Stimulated activated naive CD8-positive, alpha-beta T cell treated with anti-CD3 and anti-CD28 coated beads, Interleukin-15, Interleukin-2, amounts not matched to agents 100 U/mL and 50 U/mL, for 24 hours (primary cell): ENCODE data around the gene SEC14L1.
"Not testable (repeated sequence)": the region's sequence is repeated elsewhere in the genome, so short reads cannot be mapped to it uniquely, and the experiment has no call there.

Experiments
- ATAC-seq: fragments of 150-1000 bp; cut with Tn5 transposase; one replicate; pipeline ENCODE4 v1.10.0; 2021
- DNase-seq: peaks from one replicate; pipeline ENCODE4 v3.0.0; 2021

The SEC14L1 gene

DNA sequence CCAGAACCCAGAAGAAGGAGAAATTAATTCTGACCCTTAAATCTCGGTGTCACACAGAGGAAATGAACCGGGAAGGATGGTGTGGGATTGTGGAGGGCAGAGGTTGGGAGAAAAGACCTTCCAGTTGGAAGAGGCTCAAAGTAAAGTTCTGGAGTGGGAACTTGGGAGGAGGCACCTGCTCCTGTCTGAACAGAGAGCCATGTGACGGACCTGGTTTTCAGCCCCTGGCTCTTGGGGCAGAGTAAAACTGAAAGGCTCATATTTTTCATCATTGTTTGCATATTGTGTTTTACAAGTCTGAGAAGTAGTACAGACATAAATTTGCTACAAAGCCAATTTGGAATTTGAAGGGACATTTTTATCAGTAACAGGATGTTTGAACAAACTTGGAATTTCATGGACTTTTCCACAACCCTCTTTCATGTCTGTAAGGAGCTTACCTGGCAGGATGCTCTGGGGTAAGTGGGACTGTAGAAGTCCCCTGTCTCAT is 24.4 kb upstream of the SEC14L1 start:
- ATAC-seq, result no peak
- no peak for DNase-seq

DNA sequence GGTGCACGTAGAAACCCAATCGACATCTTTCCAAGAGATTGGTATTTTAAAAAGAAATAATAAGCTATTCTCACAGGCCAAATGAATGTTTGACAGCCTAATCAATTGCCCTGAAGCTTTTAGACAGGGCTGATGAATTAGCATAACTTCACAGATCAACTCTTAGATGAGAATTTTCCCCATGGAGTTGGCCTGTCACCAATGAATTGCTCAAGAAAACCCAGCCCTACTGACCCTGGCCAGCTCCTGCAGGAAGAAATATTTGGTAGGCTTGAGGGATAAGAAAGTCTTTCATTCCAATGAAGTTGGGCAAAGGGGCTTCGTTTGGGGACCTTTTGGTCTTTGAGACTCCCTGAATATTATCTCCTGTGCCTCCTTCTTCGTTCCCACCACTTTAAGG is 23.4 kb upstream of the SEC14L1 start:
- no peak for DNase-seq
- ATAC-seq, result no peak

DNA sequence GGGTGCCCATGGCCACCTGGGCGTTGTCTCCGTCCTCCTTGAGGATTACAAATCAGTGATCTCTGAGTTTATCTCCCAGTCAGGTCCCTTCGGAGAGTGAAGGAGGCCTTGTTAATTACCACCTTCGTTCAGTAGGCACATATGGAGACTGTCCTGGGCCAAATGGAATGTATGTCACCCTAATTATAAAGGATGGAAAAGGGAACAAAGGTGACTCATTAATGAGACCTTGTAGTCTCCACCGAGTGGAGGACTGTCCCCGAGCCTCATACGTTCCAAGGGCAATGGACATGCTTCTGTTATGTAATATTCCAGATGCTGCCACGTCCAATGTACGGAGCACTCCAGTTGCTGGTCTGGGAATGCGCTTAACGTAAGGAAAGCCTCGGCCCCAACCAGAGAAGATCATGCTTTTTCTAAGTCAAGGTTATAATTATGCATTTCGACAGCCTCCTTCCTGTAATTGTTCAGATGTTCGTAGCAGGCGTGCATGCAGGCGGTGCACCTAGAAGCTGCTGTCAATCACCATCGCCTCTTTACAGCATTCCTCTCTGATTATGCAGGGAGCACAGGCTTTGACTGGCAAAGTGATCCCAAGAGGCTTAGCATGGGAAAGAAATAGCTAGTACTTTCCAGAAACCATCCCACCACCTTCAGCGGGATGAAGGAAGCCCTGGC is 22.4 kb upstream of the SEC14L1 start:
- no peak for DNase-seq
- ATAC-seq, result no peak

DNA sequence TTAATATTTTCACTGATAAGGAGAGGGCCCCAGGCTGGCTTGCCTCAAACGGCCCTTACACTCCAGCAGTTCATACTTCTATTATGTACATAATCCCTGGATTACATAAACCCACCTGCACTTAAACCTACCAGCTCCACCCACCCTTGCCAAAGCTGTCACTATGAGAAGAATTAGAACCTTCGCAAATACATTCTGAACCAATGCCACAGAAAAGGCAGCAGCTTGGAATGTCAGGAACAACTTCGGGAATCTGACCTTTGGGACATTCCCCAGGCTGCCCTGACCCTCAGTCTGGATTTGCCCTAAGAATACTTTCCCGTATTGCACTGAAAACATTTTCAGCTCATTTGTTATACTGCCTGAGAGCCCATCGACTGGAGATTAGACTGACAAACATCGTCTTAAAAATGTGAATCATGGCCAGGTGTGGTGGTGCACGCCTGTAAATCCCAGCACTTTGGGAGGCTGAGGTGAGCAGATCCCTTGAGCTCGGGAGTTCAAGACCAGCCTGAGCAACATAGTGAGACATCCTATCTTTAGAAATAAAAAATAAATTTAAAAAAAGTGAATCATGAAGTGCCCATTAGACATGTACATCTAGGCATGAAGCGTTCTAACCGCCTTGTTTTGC is 21.0 kb upstream of the SEC14L1 start:
- no peak for DNase-seq
- no peak for ATAC-seq

DNA sequence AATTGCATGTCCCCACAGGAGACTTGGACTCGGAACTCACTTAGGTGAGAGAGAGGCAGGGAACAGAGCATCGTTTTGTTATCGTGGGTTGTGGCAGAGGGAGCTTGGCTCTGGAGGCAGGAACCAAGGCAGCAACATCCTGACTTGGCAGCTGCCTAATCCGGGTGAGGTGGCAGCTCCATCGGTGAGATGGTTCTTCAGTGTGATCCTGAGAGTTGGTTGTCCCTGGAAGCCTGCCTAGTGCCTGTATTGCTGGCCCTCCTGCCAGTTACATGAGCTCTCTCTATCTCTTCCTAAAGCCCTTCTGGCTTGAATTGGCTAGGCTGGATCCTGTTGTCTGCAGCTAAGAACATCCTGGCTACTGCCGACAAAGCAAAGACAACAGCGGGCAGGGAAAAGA is 19.9 kb upstream of the SEC14L1 start:
- DNase-seq, result no peak
- no peak for ATAC-seq

DNA sequence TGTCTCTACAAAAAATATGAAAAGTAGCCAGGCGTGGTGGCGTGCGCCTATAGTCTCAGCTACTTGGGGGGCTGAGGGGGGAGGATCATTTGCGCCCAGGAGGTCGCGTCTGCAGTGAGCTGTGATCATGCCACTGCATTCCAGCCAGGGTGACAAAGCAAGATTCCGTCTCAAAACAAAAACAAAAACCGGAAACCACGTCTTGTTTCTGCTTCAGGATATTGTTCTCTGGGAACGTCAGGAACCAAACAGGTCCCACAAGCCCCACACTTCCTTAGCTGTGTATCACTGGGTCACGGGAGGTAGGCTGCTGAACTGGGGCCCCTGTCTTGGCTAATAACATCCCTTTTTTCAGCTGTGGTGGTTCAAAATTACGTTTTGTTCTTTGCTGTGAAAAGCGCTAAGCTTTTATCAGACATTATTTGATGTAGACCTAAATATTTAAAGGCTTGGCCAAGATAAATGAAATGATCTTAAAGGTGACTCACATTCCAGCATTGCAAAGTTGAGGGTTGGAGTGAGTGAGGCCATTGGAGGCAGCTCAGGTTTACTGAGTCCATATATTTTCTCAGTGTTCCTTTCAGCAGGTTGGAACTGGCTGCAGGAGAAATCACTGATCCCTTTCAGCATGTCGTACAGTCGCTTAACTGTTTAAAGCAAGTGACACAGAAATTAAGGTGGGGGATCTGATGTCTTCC is 16.4 kb upstream of the SEC14L1 start:
- DNase-seq (no peak), ATAC-seq (no peak)

DNA sequence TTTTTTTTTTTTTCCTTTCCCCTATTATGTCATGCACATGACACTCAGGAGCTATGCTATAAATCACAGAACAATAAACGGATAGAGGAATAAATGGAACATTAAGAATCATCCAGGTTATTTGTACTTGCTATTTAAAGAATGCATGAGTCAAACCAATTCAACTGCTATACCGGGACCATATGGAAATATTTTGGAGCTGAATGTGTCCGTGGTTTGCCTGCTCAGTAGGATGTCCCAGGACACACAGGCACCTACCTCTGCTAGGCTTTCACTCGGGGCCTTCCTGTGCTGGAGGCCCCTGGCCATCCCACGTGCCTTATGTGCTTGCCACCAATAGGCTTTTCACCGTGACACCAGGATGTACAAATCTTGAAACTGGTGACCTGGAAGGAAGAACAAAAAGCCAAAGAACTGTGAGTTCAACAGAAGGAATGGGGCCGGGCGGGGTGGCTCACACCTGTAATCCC is 15.3 kb upstream of the SEC14L1 start:
- DNase-seq, result no peak
- ATAC-seq, result no peak

DNA sequence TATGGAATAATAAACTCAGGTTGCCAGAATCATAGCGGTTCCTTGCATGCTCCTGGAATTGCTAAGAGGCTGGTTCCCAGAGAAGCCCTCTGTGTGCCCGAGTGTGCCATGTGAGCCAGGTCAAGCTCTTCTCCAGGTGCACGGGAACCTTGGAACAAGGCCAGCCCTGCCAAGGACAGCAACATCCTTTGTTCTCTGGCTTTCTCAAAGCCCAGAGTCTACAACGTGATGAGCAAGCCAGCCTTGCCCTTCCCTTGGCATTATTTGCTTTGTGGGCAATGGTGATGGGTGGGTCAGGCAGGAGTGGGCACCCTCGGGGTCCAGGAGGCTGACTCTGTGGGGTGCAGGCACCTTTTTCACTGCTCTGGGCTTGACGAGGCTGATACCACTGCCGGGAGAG is 14.2 kb upstream of the SEC14L1 start:
- DNase-seq, result no peak

DNA sequence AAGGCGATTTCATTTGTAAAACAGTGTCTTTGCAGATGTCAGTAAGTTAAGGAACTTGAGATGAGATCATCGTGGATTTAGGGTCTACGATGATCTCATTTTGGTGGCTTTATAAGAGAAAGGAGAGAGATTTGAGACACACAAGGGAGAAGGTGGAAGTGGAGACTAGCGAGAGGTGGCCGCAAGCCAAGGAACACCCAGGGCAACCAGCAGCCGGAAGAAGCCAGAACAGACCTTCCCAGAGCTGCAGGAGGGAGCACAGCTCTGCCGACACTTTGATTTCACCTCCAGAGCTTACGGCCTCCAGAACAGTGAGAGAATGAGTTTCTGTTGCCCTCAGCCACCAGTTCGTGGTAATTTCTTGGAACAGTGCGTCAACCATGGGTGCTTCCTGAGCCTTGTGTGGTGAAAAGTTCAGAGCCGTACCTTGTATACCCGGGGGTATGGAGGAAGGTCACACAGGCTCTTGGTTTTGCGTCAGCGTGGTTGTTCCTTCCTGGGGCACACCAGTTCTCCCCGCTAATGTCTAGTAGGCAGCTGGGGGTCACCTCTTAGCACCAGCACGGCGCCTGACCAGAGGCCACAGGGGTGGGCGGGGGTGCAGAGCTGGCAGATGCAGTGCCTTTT is 12.9 kb upstream of the SEC14L1 start:
- DNase-seq (peak; percentile 74), ATAC-seq (peak; percentile 95)

More for the DNA sequence above, 14.2 kb upstream of the SEC14L1 start:
- no peak for ATAC-seq

DNA sequence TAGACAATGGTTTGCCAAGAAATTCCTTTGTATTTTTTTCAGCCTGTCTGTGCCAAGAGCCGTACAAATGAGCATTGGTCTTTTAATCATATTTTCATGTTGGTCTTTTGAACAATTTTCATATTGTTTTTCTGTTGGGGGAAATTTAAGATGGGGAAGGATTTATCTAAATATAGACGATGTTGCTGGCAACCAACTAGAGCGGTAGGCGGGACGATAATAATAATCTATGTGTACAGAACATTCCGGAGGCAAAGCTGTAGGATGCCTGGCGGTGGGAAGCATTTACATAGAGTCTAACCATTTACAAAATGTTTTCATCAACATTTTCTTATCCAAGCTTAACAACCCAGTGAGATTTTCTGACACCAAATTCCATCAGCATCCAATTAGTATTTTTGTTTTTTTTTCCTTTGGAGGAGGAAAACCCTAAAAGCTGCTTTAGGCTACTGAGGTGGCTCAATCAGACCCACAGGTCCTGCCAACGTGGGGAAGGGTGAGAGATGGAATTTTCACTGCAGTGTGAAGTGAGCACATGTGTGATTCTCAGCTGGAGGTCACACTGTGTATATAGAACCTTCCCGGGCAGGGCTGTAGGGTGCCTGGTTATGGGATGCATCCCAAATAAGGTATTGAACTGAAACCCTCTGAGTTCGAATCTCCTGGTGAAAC is 11.7 kb upstream of the SEC14L1 start:
- DNase-seq (no peak), ATAC-seq (no peak)

DNA sequence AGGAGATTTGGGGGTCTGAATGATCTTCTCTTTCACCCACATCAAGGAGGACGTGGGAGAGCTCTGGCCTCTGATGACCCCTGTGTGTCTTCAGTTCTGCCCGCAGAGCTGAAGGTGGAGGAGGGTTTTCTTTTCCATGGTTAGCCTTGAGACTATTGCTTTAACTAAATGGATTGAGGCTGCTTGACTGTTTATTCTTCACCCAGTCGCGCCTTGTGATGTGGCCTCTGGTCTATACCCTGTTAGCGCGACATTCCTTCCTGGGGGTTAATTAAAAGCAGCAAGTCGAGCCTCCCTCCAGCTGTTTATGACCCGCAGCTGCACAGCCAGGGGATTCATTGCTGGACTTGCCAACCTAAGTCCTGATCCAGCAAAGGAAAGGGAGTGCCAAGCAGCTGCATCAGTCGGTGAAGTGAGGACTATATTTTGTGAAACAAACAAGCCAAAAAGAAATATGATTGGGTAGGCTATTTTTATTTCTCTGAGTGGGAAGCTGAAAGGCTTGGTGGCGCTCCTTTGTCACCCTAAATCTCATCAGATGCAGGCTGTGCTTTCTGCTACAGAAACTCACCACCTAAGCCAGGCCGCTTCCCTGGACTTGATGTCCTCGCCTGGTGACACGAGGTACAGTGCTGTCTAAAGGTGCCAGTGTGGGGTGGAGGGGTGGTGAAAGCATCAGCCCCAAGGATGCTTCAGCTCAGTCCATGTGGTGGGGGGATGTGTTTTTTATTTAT is 11.0 kb upstream of the SEC14L1 start:
- ATAC-seq, result no peak
- DNase-seq, result no peak

DNA sequence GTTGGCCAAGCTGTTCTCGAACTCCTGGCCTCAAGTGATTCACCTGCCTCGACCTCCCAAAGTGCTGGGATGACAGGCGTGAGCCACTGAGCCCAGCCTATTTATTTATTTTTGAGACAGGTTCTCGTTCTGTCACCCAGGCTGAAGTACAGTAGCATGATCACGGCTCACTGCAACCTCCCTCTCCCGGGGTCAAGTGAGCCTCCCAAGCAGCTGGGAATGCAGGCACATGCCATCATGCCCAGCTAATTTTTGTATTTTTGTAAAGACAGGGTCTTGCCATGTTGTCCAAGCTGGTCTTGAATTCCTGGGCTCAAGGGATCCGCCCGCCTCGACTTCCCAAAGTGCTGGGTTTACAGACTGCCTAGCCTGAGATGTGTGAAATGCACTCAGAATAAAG is 10.2 kb upstream of the SEC14L1 start:
- no peak for ATAC-seq

DNA sequence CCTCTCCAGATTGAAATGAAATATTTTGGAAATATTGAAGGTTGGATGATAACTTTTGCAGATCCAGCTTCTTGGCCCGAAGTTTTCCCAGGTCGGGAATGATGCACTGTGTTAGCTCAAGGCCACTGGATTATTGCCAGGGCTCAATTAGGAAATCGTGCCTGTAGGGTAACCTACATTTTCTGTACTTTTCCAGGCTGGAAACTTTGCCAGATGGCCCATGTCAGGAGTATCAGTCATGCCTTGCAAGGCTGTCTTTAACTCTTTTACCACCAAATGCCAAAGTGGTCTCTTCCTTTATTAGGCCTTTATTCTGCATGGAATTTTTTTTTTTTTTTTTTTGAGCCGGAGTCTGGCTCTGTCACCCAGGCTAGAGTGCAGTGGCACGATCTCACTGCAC is 8.9 kb upstream of the SEC14L1 start:
- DNase-seq (no peak), ATAC-seq (no peak)

More for the DNA sequence above, 10.2 kb upstream of the SEC14L1 start:
- no peak for DNase-seq

DNA sequence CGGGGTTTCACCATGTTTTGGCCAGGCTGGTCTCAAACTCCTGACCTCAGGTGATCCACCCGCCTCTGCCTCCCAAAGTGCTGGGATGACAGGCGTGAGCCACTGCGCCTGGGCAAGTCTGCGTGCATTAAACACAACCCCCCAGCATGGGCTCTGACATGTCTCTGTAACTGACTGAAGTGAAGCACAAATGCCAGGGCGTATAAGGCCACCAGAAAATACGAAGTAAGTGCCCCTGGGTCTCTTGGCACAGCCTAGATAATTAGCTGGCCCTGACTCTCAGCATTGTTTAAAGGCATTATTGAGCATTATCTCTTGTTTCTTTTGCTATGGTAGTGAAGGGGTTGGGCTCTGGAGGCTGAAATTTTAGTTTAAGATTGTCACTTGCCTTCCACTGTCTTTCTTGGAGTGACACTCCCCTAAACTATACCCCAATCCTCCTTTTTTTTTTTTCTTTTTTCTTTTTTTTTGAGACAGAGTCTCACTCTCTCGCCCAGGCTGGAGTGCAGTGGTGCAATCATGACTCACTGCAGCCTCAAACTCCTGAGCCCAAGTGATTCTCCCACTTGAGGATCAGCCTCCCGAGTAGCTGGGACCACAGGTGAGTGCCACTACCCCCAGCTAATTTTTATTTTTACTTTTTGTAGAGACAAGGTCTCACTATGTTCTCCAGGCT is 8.2 kb upstream of the SEC14L1 start:
- no peak for DNase-seq
- no peak for ATAC-seq

DNA sequence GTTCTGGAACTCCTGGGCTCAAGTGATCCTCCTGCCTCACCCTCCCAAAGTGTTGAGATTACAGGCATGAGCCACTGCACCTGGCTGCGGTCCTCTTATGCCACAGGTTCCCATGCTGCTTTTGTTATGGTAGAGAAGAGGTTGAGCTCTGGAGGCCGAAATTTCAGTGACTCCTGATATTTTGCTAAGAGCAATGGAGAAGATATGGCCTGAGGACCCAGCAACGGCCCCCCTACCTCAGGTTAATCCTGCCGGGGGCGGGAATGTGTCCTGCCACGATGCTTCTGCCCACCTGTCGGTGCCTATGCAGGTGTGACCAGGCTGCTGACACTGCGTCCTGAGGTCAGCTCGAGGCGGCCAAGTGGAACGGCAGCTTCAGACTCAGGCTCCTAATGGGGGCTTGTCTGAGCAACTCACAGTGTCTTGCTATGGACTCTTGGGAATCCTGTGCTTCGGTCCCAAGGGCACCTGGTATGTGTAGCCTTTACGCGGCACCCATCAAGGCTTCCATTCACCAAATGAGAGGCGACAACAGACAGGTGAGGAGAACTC is 7.6 kb upstream of the SEC14L1 start:
- DNase-seq, result no peak
- ATAC-seq, result no peak

DNA sequence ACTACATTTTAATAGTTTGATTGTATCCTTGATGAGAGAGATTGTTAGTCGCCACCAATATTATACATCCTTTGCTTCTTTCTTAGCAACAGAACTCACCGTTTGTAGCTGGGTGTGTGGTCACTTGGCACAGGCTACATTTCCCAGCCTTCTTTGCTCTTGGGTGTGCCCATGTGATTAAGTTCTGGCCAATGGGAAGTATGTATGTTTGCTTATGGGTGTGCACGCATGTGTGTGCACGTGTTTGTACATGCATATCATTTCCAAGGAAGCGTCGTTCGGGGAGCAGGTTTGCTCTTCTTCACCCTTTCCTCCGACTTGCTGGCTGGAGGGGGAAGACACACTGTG is 4.4 kb upstream of the SEC14L1 start:
- no peak for ATAC-seq

DNA sequence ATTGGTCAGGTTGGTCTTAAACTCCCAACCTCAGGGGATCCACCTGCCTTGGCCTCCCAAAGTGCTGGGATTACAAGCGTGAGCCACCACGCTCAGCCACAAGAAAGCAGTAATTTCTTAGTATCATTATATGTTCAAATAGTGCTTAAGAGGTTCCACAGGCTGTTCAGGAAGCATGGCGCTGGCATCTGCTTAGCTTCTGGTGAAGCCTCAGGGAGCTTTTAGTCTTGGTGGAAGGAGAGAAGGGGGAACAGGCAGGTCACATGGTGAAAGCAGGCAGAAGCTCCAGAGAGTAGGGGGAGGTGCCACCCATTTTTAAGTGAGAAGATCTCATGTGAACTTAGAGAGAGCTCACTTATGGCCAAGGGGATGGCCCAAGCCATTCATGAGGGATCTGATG is 3.7 kb upstream of the SEC14L1 start:
- DNase-seq (no peak), ATAC-seq (no peak)

More for the DNA sequence above, 4.4 kb upstream of the SEC14L1 start:
- no peak for DNase-seq

DNA sequence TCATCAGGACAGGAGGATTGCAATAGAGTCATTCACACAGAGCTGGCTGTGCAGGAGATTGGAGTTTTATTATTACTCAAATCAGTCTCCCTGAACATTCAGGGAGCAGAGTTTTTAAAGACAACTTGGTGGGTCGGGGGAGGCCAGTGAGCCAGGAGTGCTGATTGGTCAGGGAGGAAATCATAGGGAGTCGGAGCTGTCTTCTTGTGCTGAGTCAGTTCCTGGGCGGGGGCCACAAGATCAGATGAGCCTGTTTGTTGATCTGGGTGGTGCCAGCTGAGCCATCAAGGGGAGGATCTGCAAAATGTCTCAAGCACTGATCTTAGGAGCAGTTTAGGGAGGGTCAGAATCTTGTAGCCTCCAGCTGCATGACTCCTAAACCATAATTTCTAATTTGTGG is 2.9 kb upstream of the SEC14L1 start:
- DNase-seq, result peak; percentile 51
- ATAC-seq, result not testable (repeated sequence)

DNA sequence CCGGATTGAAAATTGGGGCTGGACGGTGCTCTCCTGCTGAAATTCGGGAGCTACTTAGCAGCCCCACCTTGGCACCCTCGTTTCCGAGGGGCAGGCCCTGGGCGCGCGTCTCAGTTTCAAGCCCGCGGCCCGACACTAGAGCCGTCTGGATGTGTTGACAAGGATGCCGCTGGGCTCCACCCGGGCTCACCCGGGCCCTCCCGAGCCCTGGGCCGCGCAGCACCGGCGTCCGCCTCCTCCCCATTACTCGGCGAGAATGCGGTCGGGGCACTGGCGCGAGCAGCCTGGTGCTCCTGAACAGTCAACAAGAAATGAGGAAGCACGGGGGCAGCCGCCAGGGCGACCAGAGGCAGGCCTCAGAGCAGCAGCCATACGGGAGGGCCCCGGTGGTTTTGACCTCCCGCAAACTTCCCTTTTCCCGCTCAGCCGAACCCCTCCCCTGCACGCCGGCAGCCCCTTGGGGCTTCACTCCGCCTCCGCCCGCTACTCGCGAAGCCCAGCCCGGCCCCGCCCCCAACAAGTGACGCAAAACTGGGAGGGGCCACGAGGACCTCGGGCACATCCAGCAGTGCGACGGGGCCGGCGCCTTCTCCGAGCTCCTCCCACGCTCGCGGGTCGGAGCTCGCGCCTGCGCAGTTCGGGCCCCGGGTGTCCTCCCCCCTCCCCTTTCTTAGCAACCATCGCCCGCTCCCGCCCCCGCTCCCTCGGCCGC is 447 bp upstream of the SEC14L1 start:
- DNase-seq (peak; percentile 100), ATAC-seq (peak; percentile 88)

DNA sequence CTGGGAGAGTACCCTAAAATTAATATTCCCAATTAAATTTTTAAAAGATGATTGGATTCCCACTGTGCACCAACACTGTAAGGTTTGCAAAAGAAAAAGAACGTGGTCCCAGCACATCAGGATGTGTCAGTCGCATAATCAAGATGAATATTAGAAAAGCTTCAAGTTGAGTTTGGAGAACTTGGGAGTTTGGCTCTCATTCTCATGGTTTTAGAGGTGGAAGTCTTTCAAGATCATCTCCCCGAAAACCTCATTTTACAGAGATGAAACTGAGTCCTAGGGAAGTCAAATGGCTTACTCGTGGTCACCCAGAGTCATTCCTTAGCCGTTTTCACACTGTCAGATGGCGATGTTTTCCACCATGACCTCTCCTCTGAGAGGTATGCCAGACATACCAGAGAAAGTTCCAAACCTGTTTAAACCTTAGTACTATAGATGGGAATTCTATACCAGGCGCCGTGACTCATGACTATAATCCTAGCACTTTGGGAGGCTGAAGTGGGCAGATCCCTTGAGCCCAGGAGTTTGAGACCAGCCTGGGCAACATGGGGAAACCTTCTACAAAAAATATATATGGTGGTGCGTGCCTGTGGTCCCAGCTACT is 1.2 kb downstream of the SEC14L1 start:
- DNase-seq, result no peak
- no peak for ATAC-seq
